Middle frontal gyrus (tissue), 1 donor: ENCODE data around the gene INPP5E.

Experiments used
- DNase-seq: peaks from one replicate; pipeline ENCODE4 v3.0.0-alpha.2; 2015; ENCODE audit warnings: low spot score; ENCODE audit errors: extremely low spot score

INPP5E gene, protein sequence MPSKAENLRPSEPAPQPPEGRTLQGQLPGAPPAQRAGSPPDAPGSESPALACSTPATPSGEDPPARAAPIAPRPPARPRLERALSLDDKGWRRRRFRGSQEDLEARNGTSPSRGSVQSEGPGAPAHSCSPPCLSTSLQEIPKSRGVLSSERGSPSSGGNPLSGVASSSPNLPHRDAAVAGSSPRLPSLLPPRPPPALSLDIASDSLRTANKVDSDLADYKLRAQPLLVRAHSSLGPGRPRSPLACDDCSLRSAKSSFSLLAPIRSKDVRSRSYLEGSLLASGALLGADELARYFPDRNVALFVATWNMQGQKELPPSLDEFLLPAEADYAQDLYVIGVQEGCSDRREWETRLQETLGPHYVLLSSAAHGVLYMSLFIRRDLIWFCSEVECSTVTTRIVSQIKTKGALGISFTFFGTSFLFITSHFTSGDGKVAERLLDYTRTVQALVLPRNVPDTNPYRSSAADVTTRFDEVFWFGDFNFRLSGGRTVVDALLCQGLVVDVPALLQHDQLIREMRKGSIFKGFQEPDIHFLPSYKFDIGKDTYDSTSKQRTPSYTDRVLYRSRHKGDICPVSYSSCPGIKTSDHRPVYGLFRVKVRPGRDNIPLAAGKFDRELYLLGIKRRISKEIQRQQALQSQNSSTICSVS

DNA sequence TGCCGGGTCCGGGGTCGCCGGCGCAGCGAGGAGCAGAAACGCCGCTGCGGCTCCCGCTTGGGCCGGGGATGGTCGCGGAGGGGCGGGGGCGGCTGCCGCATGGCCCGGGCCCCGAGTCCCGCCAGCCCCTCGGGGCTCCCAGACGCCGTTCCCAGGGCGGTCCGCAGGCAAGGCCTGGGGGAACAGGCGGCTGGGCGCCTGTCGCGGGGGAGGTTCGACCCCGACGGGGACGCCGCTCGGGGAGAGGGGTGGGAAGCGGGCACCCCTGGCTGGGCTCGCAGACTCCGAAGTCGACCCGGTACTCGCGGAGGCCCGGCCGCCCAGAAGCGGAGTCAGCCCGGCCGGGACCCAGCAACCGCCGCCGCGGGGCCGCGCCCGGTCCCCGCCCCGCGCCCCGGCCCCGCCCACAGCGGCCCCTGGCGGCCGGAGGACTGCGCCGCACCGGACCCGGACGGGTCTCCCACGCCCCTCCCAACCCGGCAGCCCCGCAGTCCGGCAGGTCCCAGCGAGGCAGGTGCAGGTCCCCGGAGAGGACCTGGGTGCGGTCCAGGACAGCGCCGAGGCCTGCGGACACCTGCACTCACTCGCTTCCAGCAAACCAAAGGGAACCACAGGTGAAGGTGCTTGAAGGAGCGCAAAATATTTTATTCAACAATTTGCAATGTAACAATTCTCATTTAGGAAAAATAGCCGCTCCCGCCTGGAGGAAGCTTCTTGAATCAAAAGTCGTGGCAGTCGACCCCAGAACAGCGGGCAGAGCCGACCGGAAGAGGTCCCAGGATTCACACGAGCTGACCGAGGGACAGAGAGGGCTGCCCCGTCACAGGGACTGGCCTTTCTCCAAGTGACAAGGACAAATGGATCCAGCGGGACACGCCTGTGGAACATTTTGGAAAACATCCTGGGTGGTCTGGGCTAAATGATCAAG is at the start of gene INPP5E:
TSS of gene INPP5E (minus strand) at position 365 of the 928 bp plus-strand sequence. CDS start 426 bp downstream, outside the sequence.
- DNase-seq, result no peak

DNA sequence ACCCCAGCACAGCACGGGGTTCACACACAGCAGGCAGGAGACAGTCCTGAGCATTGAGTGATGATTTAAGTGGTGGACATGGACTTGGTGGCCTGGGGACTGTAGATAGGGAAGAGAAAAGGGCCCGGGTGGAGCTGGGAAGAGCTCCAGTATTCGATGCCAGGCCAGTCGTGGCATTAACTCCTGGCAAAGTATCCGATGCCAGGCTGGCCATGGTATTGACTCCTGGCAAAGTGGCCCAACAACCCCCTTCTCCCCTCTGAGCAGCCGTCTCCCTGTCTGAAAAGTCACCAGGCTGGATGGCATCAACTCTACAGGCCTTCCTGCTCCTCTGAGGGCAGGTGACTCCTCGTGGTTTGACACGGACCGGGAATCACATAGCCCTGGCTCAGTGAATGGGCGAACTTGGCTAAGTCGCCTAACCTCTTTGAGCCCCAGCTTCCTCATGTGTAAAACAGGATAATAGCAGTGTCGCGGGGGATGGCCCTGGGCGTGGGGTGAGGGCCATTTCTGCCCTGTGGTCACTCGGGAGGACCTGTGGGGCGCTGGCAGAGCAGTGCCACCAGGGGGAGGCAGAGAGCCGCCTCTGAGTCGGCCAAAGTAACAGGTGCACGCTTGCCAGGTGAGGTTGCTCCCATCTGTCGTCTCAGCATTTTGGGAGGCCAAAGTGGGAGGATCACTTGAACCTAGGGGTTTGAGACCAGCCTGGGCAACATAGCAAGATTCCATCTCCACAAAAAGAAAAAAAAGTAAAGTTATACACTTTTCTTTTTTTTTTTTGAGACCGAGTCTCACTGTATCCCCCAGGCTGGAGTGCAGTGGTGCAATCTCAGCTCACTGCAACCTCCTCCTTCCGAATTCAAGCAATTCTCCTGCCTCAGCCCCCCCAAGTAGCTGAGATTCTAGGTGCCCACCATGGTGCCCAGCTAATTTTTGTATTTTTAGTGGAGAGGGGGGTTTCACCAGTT is 48.9 kb upstream of the INPP5E start:
- no peak for DNase-seq

DNA sequence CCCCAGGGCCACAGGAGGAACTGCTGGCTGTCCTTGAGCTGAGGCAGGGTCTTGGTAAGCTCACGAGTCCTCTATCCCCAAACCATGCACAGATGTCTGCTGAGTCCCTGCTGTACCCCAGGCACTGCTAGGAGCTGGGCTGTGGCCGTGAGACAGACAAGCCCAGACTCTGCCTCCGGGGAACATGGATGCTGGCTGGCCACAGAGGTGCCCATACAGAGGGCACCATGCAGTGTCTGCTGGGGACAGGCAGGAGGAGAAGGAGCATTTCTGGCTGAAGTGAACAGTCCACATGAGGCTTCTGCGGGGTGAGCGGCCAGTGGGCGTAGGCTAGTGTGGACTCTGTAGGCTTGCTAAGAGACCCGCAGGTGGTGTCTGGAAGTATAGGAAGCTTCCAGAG is 48.0 kb upstream of the INPP5E start:
- DNase-seq, result no peak

DNA sequence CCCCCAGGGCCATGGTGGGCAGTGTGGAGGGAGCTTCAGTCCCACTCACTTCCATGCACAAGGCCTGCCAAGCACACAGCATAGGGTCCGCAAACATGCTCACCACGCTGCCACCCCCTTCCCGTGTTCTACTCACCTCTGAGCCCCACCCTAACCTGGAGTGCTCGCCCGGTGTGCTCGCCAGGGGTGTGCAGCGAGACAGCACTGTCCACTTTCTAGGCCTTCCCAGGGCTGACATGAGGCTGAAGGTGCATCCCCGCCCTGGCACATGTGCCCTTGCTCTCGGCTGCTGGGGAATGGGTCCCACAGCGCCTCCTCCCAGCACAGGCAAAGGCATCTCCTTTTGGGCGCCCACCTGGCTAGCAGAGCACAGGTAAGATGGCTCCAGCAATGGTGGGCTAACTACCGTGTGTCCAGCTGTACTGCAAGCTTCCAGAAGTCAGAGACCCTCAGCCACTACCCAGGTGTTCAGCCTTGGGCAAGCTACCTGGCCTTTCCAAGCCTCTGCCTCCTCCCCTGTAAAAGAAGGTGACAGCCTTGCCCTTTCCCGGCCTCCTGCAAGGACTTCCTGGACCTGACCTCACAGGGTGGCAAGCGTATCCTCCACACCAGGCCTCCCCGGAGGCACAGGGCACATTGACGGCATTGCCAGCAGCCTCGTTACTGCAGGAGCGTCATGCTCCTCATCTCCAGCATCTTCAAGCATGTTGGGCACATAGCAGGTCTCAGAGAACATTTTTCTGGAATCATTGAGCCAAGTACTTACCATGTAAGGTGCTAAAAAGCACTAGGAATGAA is 47.4 kb upstream of the INPP5E start:
- DNase-seq, result no peak

DNA sequence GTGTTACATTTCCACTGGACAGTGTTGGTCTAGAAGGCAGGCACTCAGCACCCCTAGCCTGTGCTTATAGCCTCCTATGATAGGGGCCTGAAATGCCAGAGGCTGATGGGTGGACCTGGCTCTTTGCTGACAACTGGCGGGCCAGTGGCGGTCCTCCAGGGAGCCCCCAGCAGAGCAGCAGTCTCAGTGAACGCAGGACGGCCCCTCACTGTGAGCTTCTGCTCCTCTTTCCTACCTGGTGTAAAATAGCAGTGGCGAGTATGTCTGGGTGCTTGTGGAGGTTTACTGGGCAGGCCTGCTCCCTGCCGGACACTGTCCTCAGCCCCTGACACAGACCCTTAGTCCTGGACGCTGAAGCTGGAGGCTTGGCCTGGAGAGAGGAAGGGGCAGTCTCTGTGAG is 46.5 kb upstream of the INPP5E start:
- no peak for DNase-seq

DNA sequence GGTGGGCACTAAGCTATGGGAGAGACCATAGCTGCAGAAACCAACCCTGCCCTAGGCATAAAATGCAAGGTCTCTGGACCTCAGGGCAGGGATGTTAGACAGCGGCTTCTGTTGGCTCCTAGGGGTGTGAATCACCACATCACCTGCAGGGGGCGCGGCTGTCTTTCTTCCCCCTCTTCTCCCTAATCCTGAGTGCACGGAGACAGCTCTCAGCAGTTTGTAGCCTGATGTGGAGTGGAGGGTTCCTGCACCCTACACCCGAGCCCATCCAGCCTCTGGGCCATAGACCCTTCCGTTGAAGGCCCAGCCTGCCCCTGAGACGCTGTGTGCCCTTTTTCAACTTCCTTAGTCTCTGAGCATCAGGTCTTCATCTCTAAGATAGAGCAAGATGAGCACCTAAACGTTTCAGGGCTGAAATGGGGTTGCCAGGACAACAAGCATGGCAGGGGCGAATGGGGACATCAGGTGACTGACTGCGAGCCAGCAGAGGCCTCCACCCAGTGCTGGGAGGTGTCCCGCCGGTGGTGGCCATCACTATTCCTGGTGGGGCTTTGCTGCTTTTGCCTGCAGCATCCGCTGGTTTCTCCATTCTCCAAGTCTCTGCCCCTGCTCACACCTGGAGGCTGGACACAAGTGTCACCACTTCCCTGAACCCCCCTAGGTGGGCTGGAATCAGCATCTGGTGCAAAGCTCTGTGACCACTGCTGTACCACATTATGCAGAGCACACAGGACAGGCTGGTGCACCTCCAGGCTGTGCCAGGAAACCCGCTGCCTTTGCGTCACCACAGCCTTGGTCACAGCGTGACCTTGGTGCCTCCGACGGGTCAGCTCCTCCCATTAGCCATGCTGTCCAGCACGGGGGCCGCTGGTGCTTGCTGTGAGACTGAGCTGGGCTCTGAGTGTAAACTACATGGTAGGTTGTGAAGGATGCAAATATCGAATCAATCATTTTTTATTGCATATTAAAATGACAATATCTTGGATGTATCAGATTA is 45.7 kb upstream of the INPP5E start:
- DNase-seq, result peak; percentile 52

DNA sequence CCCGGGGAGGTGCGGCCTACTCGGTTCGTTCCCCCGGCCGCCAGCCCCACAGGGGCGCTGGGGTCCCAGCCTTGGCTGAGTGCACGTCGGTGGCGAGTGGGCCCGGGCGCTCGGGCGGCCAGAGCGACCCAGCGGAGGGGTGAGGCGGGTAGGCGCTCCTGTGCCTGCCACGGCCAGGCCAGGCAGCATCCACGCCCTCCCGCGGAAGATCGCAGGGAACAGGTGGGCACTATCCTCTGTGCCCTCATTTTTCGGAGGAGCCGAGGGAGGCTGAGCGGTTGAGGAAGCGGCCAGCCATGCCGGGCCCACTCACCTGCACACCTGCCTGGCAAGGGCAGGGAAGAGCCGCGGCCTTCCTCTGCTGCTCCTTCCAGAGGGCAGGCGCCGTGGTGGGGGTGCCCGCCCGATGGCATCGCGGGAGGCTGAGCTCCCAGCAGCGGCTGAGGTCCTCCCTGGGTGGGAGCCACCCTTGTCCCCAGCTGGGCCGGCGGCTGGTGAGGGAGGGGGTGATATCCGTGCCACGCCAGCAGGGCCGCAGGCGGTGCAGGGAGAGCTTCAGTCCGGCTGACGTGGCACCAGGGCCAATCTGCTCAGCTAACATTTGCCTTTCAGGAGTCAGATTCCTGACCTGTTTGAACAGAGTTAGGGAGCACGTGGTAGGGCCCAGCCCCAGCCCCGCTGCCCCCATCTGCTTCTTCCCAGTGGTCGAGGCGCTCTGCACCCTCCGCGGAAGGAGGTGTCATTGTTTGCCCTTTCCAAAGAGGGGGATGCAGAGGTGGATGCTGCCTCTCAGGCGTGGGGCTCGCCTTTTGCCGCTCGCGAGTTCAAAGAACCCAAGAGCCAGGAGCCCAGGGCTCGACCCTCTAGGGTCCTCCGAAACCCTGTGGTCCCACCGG is 44.8 kb upstream of the INPP5E start:
- no peak for DNase-seq

DNA sequence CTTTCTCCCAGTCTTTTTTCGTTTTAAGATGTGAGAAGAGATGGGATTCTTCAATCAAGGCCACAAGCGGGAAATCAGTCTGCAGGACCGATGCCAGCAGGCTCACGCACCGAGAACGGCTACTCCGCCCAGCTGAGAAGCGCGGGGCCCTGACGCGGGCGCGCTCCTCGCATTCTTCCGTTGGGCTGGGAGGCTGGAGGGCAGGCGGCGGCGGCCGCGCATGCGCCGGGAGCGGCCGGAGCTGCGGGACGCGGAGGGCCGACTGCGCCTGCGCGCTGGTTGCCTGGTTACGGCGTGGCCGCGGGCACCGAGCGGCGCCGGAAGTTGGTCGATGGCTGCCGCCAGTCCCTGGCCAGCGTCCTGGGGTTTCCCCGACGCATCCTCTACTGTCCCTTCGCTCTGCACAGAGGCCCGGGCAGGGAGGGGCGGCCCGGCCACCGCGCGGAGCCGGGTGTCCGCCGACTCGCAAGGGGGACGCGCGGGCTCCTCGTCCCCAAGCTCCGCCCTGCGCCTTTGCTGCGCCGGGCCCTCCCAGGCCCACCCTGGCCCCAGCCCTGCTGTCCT is 44.0 kb upstream of the INPP5E start:
- DNase-seq, result peak; percentile 88

DNA sequence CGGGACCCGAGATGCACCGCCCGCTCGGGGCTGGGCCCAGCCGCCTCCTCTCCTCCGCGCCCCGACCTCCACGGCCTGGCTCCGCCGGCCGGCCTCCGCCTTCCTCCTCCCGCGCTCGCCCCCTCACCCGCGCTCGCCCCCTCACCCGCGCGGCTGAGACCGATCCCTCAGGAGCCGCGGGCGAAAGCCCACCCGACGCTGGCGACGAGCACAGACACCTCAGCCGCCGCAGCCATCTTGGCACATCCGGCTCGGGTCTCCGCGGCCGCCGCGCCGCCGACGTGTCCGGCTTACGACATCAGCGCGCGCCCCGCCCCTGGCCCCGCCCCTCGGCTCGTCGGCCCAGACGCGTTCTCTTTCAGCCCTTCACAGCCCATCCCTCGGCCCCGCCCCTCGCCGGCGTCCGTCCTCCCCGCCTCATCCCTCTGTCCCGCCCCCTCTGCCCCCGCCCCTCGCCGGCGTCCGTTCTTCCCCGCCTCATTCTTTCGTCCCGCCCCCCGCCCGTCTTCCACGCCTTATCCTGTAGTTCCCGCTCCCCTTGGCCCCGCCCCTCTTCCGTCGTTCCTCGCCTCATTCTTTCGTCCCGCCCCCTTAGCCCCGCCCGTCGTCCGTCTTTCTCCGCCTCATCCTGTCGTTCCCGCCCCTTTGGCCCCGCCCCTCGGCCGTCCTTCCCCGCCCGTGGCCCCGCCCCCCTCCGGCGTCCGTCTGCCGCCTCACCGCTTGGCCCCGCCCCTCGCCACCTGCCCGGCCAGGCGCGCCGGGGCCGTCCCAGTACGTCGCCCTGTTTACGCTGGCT is 43.3 kb upstream of the INPP5E start, which contains the start of gene SEC16A:
TSS of gene SEC16A (minus strand) at position 248 of the 796 bp plus-strand sequence. CDS start 5,425 bp downstream, outside the sequence.
- DNase-seq, result peak; percentile 86

DNA sequence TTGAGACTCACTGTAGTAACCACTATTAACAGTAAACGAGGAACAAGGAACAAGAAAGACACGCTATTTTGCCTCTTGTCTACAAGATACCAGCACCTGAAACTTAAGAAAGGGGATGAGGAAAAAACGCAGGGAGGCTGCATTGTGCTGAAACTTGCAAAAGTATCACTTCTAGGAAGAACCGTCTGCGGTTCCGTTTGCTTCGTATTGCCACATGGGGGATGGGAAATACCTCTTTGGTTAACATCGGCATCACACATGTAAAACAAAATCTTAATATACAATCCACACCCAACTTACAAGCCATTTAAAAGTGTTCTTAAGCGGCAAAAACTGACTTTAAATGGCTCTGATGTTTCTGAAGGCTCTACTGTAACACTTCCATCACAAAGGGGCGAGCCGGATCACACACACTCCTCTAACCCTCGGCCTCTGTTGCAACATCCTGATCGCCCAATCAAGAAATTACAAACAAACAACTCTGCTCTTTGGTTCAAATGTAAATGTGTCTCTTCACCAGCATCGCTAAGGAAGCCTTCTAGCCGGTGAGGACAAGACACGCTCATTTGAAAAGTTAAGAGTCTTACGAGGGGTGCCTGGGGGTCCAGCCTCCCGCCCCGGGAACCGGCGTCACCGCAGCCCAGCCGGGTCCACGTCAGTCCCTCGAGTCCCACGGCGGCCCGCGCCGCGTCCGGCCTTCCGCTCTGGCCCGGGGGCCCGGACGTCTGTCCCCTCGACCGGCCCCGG is 42.6 kb upstream of the INPP5E start:
- DNase-seq, result no peak

DNA sequence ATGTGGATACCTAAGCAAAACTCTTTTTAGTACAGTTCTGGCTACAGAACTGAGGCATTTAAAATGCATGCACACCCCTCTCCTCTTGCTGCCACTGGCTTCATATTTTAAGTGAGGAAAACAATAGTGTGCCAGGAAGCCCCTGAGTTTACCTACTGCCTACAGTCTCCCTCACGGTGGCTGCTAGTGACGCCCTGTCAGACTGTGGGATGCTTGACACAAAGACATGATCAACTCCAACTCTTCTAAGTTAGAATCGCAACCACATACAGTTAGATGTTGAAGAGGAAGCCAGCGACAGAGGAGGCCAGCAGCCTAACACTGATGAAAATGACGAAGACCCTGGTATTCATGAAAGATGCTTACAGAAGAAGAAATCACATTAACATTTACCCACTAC is 41.9 kb upstream of the INPP5E start:
- DNase-seq, result no peak

DNA sequence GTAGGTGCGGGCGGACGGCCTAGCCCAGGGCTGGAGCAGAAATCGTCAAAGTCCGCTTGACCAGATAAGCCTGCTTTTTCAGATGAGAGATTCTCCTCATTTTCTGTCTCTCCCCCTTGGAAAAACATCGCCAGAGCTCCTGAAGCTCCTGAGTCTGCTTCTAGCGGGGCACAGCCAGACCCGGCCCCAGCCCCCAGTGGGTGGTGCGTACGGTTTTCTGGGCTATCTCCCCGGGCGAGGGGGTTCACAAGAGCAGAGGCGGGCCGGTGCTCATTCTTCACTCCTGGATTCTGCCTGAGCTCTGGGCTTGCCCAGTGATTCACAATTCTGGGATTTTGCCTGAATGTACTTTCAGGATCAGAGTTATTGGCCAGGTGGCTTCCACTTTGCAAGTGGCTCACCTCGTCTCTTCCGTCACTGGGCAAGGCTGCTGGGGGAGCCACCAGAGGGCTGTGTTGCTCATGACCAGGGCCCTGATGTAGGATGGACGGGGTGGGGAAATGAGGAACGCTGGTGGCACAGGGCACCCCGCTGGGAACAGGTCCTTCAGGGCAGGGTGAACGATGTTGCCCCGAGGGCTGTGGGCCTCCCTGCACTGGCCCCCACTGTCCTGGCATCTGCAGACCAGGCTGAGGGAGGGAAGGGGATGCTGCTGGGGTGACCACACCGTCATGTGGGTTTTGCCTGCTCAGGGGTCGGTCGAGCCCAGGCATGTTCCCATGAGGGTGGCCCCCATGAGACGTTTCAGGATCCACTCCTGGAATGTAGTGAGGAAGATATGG is 36.9 kb upstream of the INPP5E start:
- DNase-seq, result no peak

DNA sequence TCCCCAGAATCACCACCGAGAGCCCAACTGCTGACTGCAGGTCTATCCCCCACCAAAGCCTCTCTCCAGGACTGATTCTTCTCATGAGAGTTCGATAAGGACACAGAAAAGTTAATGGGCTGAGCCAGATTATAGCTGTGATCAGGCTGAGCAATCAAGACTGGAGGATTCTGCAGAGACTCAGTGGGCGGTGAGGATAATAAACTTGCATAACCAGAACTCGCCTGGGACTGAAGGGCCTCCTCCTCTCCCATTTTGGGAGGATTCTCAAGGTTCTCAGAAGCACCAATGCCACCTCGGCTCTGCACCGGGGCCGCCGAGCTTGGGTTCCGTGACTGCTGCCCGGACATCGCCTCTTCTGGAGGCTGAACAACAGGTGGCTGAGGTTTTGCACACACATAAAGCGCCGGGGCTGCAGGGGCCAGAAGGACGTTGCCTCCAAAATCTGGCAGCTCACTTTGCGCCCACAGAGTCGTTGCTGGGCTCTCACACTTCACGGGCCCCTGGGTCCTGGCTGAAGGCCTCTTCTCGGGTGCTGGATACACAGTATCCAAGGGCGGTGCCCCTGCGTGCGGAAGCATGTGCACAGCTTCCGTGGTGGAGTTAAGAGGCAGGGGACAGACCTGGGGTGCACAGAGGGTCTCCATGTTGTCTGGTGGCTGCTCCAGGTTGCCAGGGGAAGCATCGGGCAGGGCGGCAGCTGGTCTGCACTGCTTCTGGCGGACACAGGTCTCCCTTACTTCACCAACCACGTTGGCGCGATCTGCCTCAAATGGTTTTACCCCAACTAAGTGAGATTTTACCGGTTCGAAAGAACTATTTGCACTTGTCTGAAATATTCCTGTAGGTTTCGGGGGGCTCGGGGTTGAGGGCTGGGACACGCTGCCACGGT is 35.6 kb upstream of the INPP5E start:
- no peak for DNase-seq
